ENCODE measurements around the gene PSMA1.

PSMA1 gene

DNA sequence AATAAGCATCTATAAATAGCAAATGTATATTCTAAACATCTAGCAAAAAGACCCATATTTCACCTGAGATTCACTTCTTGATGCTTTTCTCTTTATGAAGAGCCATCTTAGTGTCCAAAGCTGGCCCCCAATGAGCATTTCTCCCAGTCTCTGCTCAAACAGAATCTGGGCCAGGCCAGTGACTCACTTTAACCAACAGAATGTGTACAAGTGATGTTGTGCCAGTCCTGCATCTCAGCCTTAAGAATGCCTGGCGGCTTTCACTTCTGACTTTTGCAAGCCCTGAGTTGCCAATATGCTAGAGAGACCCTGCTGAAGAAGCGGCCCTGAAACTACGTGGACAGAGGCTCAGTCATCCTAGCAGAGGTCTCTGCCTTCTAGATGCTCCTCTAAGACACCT is 13.7 kb downstream of the PSMA1 start:
- no peak overlapping the region for H3K4me3 Mint-ChIP-seq
- peak overlapping the region; percentile 83 for H3K27ac Mint-ChIP-seq
- H3K4me1 Mint-ChIP-seq (ENCODE audit: low read depth): peaks cover 21% of the 10 kb centered on the region
- peaks cover 97% of the 10 kb centered on the region for H3K36me3 Mint-ChIP-seq (ENCODE audit: low read depth)
- no peak for DNase-seq
- no peaks in the 10 kb centered on the region for H3K27me3 Mint-ChIP-seq
- no peaks in the 10 kb centered on the region for H3K9me3 Mint-ChIP-seq

DNA sequence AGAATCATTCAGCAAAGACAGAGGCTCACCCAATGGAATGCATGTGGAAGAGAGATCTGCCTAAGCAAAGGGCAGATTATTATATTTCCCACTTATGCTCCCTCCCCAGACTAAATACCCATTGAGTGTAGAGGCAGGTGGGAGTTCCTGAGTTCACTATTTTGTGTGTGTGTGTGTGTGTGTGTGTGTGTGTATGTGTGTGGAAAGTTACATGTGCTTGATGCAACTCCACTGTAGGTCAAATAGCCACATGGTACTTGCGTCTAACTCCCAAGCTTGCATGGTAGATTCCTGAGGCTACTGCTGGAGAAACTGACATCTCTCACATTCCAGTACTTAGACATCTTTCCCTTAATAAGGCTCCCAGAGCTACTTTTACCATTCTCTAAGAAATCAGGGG is 17.2 kb downstream of the PSMA1 start:
- H3K27ac Mint-ChIP-seq: no peak overlapping the region
- no peaks in the 10 kb centered on the region for H3K9me3 Mint-ChIP-seq
- peaks cover 83% of the 10 kb centered on the region for H3K36me3 Mint-ChIP-seq (ENCODE audit: low read depth)
- peaks cover 30% of the 10 kb centered on the region for H3K4me1 Mint-ChIP-seq (ENCODE audit: low read depth)
- DNase-seq: no peak
- H3K27me3 Mint-ChIP-seq: no peaks in the 10 kb centered on the region
- no peak overlapping the region for H3K4me3 Mint-ChIP-seq

DNA sequence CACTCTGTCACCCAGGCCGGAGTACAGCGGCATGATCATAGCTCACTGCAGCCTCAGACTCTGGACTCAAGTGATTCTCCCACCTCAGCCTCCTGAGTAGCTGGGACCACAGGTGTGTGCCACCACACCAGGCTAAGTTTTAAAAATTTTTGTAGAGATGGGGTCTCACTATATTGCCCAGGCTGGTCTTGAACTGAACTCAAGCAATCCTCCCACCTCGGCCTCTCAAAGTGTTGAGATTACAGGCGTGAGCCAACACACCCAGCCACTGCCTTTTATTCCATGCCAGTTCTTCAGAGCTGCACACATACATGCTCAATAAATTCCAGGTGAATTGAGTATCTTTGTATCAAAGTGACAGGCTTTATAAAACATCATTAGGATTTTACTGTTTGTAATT is 18.1 kb downstream of the PSMA1 start:
- Mint-ChIP-seq H3K27me3 (no peaks in the 10 kb centered on the region), H3K4me3 (no peak overlapping the region), H3K36me3 (ENCODE audit: low read depth) (peaks cover 83% of the 10 kb centered on the region), H3K27ac (peak overlapping the region; percentile 98), H3K9me3 (no peaks in the 10 kb centered on the region), H3K4me1 (ENCODE audit: low read depth) (peaks cover 38% of the 10 kb centered on the region)
- DNase-seq: no peak

DNA sequence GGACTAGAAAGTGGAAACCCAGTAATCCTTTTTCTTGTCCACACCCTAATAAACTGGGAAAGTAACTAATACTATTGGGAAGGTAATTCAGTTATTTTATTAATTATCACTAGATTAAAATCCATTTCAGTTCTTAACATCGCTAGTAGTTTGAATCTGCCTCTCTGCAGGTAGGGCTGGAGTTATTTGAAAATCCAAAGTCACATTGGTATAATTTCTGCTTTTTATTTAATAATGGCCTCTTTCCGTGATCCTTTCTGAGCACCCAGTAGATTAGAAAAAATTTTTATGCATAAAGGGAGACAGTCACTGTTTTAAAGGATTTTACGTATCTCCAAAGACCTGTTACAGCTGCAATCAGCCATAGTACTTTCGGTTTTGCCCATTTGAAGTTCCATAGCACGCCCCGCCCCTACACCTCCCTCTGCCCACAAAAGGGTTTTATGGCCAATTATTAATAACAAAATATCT is 20.0 kb downstream of the PSMA1 start:
- H3K4me3 Mint-ChIP-seq: peak overlapping the region; percentile 95
- peaks cover 83% of the 10 kb centered on the region for H3K36me3 Mint-ChIP-seq (ENCODE audit: low read depth)
- DNase-seq: no peak
- H3K4me1 Mint-ChIP-seq (ENCODE audit: low read depth): peaks cover 42% of the 10 kb centered on the region
- H3K27ac Mint-ChIP-seq: peak overlapping the region; percentile 98
- no peaks in the 10 kb centered on the region for H3K27me3 Mint-ChIP-seq
- no peaks in the 10 kb centered on the region for H3K9me3 Mint-ChIP-seq

DNA sequence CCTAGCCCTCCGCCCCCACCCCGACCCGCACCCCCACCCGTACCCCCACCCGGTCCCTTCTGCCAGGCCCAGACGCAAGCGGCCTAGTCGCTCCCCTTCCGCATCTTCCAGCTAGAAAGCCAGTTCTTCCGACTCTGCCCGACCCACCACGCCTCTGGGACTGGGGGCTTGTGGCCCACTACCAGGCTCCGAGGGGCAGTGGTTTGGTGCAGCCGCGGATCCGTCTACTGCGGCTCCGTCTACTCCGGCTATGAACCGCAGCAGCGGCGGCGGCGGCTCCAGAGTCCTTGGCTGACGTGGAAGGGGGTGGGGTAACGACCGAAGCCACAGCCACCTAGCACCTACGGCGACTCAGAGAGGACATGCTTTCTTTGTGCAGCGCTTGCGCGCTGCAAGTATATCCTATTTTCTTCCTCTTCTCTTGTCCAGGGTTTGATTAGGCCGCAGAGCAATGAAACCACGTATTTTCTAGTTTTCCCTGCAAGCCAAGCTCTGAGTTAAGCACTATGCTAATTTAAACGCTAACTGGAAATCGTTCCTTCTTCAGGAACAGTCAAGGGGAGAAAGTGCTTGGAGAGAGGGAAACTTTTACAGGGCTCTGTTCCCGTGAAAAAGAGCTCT is 20.5 kb downstream of the PSMA1 start, which contains the start of gene COPB1:
TSS of gene COPB1 (minus strand) at position 252 of the 621 bp plus-strand sequence. CDS start 883 bp downstream, outside the sequence.
- Mint-ChIP-seq H3K27ac (peak within 1 kb of the TSS; percentile 98), H3K9me3 (no peaks in the 10 kb centered on the region), H3K4me1 (ENCODE audit: low read depth) (peaks cover 47% of the 10 kb centered on the region), H3K36me3 (ENCODE audit: low read depth) (peaks cover 83% of the 10 kb centered on the region), H3K4me3 (peak within 1 kb of the TSS; percentile 95), H3K27me3 (no peaks in the 10 kb centered on the region)
- DNase-seq: peak; percentile 91

DNA sequence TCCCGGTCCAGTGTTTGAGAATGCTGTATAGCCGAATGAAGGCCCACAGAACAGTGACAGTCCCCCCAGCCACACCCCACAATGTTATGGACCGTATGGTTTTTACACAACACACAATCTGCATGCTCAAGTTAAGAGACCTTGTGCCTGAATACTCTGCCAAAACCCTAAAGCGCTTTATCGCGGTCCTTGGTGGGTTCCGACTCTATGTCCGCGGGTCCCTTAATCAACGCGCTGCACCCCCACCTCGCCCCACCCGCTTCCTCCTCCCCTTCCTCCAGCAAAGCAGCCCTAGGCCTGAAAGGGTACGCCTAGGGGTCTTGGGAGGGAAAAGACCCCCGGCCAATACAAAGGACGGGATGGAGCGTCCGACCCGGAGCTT is 21.0 kb downstream of the PSMA1 start:
- peaks cover 83% of the 10 kb centered on the region for H3K36me3 Mint-ChIP-seq (ENCODE audit: low read depth)
- no peak for DNase-seq
- H3K27me3 Mint-ChIP-seq: no peaks in the 10 kb centered on the region
- peaks cover 47% of the 10 kb centered on the region for H3K4me1 Mint-ChIP-seq (ENCODE audit: low read depth)
- H3K9me3 Mint-ChIP-seq: no peaks in the 10 kb centered on the region
- H3K4me3 Mint-ChIP-seq: peak overlapping the region; percentile 95
- peak overlapping the region; percentile 98 for H3K27ac Mint-ChIP-seq

DNA sequence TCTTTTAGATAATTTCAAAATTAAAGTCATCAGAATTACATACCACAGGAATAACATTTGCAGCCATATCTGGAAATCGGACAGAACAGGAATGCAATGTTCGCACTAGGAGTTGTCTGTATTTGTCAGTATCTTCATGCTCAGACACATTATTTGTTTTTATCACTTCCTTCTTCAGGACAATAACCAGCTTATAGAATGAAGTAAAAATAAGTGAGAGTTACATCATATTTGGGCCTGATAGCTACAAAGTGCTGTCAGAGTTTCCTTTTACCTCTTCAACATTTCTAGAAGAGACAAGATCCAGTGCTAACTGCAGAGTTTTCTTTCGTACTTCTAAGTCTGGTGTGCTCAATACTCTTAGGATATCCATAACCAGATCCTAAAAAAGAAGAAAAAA is 39.5 kb downstream of the PSMA1 start:
- Mint-ChIP-seq H3K4me3 (no peak overlapping the region), H3K36me3 (ENCODE audit: low read depth) (peaks cover 95% of the 10 kb centered on the region), H3K9me3 (no peaks in the 10 kb centered on the region), H3K27me3 (no peaks in the 10 kb centered on the region), H3K27ac (peak overlapping the region; percentile 78), H3K4me1 (ENCODE audit: low read depth) (peaks cover 16% of the 10 kb centered on the region)
- no peak for DNase-seq

DNA sequence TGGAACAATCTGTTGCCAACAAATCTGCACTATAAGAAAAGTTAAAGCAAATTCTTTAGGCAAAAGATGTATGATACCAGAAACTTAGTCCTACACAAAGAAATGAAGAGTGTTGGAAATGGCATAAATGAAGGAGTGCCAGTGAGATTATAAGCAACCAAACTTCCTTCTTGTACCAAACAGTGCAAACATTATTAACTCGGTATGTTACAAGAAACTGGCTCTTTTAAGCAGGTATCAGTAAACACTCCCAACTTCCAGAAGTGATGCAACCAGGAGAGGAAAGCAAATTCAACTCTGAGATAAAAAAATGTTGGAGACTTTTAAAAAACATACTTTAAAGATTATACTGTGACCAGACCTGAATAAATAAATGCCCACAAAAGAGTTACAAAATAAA is 49.1 kb downstream of the PSMA1 start:
- Mint-ChIP-seq H3K4me3 (no peak overlapping the region), H3K27ac (peak overlapping the region; percentile 68), H3K27me3 (no peaks in the 10 kb centered on the region), H3K4me1 (ENCODE audit: low read depth) (peaks cover 49% of the 10 kb centered on the region), H3K9me3 (no peaks in the 10 kb centered on the region), H3K36me3 (ENCODE audit: low read depth) (peaks cover 95% of the 10 kb centered on the region)
- no peak for DNase-seq

DNA sequence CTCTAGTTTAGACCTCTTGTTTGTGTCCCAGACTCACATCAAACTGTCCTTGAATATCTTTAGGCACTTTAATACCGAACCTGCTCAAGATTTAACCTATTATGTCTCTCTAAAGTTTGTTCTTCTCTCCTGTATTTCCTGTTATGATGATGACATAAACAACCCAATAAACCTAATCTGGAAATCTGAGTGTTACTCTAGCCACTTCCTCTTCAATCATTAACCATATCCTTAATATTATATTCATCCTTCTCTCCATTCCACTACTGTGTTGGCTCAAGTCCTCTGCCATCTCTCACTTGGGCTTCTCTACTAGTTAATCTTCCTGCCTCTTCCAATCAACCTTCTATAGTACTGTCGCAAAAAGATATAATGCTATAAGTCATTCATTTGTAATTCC is 56.6 kb downstream of the PSMA1 start:
- H3K9me3 Mint-ChIP-seq: no peaks in the 10 kb centered on the region
- H3K4me3 Mint-ChIP-seq: no peak overlapping the region
- no peaks in the 10 kb centered on the region for H3K27me3 Mint-ChIP-seq
- H3K27ac Mint-ChIP-seq: no peak overlapping the region
- DNase-seq: no peak
- H3K36me3 Mint-ChIP-seq (ENCODE audit: low read depth): peaks cover 66% of the 10 kb centered on the region
- H3K4me1 Mint-ChIP-seq (ENCODE audit: low read depth): peaks cover 14% of the 10 kb centered on the region

DNA sequence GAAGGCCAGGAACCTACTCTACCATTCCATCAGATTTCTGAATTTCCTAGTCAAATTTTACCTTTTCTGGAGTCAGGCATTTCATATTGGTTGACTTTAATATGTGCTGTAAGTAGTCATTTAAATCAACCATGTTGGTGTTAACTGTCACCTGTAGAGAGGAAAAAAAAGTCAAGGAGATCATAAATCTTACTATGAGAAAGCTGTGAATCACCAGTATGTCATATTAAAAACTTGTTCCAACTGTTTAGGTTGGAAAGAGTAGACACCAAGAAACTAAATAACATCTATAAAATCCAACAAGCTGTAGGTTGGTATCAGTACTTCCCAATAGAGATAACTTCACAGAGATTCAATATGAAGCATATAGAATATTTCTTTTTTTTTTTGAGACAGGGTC is 60.0 kb downstream of the PSMA1 start:
- H3K4me1 Mint-ChIP-seq (ENCODE audit: low read depth): peaks cover 6% of the 10 kb centered on the region
- no peaks in the 10 kb centered on the region for H3K27me3 Mint-ChIP-seq
- H3K9me3 Mint-ChIP-seq: no peaks in the 10 kb centered on the region
- H3K36me3 Mint-ChIP-seq (ENCODE audit: low read depth): peaks cover 64% of the 10 kb centered on the region
- H3K4me3 Mint-ChIP-seq: no peak overlapping the region
- DNase-seq: no peak
- H3K27ac Mint-ChIP-seq: peak overlapping the region; percentile 45

DNA sequence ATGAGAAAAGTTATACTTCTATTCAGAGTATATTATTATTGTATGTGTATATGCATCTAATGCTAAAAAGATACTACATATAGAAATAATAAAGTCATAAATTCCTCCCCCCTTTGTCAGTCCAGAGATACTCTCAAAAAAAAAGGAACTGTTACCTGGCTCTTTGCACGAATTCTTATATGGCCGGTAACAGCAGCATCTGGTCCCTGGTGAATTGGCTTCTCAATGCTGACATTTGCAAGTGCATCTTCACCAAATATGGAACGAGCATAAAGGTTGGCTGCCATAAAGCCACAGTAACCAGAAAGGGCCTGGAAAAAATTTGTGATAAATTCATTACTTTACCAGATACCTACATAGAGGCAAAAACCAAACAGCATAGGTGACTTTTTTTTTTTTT is 61.8 kb downstream of the PSMA1 start:
- no peak for DNase-seq
- H3K27ac Mint-ChIP-seq: no peak overlapping the region
- H3K9me3 Mint-ChIP-seq: no peaks in the 10 kb centered on the region
- no peaks in the 10 kb centered on the region for H3K4me1 Mint-ChIP-seq (ENCODE audit: low read depth)
- no peak overlapping the region for H3K4me3 Mint-ChIP-seq
- H3K27me3 Mint-ChIP-seq: no peaks in the 10 kb centered on the region
- H3K36me3 Mint-ChIP-seq (ENCODE audit: low read depth): peaks cover 64% of the 10 kb centered on the region

DNA sequence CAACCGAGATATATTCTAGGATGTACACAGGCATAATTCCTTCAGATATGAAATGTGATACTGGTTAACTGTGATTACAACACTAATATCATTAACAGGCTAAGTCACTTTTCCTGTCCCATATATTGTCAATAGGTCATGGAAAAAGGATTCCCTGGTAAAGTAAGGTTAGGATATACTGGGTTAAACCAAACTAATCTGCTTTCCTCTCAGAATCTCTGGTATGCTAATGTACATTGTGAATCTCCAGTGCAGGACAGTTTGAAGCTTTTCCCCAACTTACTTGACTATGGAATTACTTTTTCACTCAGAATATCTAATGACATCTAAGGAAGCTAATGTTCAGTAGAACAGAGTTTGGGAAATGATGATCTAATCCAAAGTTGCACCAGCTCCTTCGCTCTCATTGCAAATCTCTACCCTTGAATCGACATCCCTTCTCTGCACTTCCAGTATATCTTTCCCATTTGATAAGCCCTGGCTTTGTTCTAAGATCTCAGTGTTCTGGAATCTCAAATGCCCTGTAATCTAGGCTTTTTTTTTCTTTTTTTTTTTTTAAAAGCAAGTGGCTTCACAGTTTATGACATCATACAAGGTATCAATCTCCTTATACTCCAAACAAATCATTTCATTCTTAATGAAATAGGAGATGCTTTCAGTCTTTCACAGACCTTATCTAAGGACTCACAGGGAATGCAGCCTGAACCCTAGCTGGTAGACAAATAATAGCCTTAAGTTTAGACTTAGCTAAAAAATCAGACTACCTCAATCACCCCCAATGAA is 64.3 kb downstream of the PSMA1 start:
- Mint-ChIP-seq H3K27ac (peak overlapping the region; percentile 32), H3K9me3 (no peaks in the 10 kb centered on the region), H3K4me3 (no peak overlapping the region), H3K27me3 (no peaks in the 10 kb centered on the region), H3K36me3 (ENCODE audit: low read depth) (peaks cover 69% of the 10 kb centered on the region), H3K4me1 (ENCODE audit: low read depth) (no peaks in the 10 kb centered on the region)
- DNase-seq: no peak
